Measurements from ENCODE around the gene UNC80.

DNA sequence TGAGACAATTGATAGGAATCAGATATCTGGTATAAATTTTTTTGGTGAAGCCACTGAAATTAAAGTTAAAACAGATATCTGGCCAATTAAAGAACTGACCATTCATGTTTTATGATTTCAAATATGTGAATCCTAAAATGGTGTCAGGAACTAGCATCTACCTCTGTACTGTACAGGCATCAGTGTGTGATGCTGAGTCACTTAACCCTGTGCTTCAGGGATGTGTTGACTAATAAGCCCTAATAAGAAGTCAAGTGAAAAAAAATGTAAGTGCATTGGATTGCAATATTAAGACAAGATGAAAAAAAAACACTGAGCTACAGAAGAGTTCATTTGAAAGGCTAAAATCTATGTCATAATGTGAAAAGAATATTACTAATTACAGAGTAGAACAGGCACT is 9.1 kb upstream of the UNC80 start:
- TF ChIP-seq, protein P1, sequence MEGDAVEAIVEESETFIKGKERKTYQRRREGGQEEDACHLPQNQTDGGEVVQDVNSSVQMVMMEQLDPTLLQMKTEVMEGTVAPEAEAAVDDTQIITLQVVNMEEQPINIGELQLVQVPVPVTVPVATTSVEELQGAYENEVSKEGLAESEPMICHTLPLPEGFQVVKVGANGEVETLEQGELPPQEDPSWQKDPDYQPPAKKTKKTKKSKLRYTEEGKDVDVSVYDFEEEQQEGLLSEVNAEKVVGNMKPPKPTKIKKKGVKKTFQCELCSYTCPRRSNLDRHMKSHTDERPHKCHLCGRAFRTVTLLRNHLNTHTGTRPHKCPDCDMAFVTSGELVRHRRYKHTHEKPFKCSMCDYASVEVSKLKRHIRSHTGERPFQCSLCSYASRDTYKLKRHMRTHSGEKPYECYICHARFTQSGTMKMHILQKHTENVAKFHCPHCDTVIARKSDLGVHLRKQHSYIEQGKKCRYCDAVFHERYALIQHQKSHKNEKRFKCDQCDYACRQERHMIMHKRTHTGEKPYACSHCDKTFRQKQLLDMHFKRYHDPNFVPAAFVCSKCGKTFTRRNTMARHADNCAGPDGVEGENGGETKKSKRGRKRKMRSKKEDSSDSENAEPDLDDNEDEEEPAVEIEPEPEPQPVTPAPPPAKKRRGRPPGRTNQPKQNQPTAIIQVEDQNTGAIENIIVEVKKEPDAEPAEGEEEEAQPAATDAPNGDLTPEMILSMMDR (IDR thresholded peaks at IDR 0.05; ENCODE audit: low read length): no peak
- TF ChIP-seq EZH2 (optimal IDR thresholded peaks at IDR 0.05; ENCODE audit: low read depth, low read length): no peak
- no peak for TF ChIP-seq EZH2phosphoT487 (IDR thresholded peaks at IDR 0.05; ENCODE audit: low read length)

Measured in MM.1S (cell line).